Nucleus accumbens (tissue), 56 donors: ENCODE measurements around the gene CBFB.

Experiments used
- DNase-seq, 56 donors: peaks; one replicate each; lab custom pipeline; 2025; lab: John Stamatoyannopoulos, UW

CBFB gene

GRCh38 chr16:67016143-67016542 is 12.8 kb upstream of the CBFB start:
- DNase-seq = no peak

GRCh38 chr16:67016681-67017420 is 12.1 kb upstream of the CBFB start:
- no peak for DNase-seq

GRCh38 chr16:67017421-67017750 is 11.6 kb upstream of the CBFB start:
- no peak for DNase-seq

DNA sequence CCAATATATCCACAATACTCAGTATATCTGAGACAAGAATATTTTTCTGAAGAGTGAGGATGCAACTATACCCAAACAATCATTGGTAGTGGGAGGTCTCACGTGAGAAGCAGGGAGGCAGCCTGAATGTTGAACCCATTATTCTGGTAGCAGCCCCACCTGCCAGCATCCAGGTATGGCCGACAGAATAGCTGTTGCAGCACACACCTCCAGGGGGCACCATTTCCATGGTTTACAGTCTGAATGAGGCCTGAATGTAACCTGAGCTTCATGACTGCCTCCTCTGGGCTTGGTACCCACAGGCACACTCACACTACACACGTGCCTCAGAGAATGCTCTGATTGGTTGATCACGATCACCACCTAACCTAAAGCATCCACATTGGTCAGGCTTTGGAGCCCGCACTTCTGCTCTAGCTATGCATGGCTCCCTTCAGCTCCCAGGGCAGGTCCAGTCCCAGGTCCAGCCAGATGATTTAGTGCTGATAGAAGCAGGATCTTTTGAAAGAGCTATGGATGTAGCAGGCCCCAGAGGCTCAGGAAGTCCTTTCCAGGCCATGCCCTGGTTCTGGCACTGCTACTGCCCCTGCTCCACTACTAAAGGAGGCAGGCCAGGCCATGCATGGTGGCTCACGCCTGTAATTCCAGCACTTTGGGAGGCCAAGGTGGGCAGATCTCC is 11.0 kb upstream of the CBFB start:
- peak in 42 of 56 donors; percentile 2 to 77 (median 42) for DNase-seq

DNA sequence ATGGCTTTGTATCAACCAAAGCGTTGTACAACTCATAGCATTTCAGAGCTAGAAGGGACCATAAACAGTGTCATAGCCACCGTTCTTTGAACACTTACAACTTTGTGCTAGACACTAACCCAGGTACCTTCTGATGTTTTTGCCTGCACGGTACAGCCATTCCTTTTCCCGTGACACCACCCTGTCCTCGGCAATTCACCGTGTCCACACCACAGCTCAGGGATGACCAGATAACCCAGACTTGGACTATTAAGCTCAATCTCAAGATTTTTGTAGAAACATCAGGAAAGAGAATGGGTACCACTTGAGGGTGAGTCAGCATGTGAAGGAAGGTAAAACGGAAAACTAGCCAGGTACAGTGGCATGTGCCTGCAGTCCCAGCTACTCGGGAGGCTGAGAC is 9.8 kb upstream of the CBFB start:
- DNase-seq = no peak

GRCh38 chr16:67021321-67021720 is 7.6 kb upstream of the CBFB start:
- DNase-seq = no peak

GRCh38 chr16:67022531-67023214 is 6.3 kb upstream of the CBFB start:
- no peak for DNase-seq

DNA sequence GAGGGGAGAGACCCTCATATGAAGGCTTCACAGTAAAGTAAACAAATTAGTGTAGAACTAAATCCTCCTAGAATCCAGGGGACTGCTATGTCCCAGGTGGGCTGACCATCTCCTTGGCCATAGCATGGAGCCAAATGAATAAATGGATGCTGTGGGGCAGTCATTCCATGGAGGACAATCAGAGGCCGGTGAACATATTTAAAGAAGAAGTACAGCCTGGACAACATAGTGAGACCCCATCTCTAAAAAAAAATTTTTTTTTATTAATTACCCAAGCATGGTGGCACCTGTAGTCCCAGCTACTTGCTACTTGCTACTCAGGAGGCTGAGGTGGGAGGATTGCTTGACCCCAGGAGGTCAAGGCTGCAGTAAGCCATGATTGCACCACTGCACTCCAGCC is 5.3 kb upstream of the CBFB start:
- DNase-seq = no peak

DNA sequence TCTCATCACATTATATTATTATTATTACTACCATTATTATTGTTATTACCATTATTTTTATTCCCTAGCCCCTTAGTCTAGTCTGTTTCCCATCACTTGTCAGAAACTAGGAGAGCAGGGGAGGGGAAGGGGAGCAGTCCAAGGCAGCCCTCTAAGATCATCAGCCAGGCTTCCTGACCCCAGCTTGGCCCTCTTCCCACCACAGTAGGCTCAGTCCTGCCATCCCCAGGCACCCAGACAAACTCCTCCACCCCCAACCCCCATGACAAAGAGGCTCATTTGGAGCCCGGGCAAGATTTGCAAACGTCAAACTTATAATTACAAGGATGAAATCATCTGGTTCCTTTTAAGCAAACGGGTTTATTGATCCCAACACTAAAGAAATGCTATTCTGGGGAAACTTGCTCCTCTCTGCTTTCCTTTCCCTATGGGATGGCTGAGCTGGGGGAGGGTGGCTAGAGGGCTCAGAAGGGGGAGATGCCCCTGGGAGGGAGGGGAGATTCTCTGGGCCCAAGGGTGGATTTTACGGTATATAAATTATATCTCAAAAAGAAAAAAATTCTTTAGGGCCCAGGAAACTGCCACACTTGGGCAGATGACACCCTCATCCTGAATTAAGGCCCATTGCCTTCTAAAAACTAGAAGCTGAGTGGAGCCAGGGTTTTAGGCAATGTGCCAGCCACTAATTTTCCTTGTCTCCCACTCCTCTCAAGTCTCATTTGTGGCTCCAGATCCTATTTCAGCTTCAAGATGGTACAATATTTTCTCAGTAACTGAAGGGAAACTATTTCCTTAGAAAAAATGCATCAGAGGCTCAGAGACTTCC is 4.4 kb upstream of the CBFB start:
- DNase-seq = no peak

- DNase-seq = no peak
These were observed 3.8 kb upstream of the CBFB start for GRCh38 chr16:67025210-67025550.

DNA sequence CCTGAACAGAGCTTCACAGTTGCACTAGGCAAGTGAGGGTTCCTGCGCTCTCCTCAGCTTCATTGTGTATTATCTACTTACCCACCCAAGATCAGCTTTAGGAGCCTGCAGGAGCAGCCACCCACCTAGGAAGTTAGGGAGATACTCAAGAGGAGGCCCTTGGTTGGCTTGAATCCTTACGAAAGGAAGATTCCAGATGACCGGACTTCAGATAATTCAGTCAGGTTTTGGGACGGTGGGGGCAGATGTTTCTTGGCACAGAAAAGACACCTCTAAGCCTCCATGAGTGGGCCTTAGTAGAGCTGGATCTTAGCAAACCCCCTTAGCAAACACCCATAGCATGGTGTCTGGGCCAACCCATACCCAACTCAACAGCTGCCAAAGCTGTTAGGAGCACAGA is 2.4 kb upstream of the CBFB start:
- DNase-seq = no peak

GRCh38 chr16:67027046-67027445 is 1.9 kb upstream of the CBFB start:
- DNase-seq = no peak

- DNase-seq = no peak
These were observed 718 bp upstream of the CBFB start for GRCh38 chr16:67028167-67028695.

- DNase-seq = peak in 41 of 56 donors; percentile 13 to 78 (median 56)
These were observed 526 bp downstream of the CBFB start for GRCh38 chr16:67029254-67030096.

DNA sequence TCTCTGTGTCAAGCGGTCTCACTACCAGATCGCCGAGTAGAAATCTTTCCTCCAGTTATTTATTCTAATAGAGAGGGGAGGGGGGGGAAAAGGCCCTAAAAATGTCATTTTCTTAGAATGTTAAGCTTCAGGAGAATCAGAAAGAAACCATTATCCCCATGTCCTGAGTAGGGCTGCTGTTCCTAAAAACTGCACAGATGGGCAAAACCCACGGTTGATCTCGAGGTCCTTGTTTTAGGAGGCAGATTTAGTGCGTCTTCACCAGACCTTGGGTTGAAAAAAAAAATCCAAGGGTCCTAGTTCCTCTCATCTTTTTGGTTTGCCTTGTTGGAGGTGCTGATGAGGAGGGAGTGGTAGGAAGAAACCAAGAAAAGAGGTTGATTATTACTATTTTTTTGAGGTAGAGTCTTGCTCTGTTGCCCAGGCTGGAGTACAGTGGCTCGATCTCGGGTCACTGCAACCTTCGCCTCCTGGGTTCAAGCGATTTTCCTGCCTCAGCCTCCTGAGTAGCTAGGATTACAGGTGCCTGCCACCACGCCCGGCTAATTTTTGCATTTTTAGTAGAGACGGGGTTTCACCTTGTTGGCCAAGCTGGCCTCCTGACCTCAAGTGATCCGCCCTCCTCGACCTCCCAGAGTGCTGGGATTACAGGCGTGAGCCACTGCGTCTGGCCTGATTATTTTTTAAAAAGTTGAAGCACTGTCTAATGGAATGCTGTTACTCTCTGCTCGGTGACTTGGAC is 1.4 kb downstream of the CBFB start:
- no peak for DNase-seq

DNA sequence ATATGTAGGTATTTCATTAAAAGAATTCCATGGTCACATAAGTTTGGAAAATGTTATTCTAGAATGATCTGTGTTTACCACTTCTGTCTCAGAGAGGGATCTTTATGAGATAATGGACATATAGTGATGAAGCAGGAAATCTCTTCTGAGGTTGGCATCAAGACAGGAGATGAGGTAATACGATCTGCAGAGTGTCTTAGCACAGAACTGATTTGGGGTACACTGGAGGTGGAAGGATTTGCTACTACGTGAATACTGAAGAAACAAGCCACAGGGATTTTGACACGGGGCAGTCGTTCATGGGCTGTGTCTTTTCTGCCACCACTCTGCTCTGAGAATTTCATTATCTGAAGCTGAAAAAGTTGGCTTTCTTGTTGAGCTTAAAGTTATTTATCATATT is 5.5 kb downstream of the CBFB start:
- DNase-seq = no peak

DNA sequence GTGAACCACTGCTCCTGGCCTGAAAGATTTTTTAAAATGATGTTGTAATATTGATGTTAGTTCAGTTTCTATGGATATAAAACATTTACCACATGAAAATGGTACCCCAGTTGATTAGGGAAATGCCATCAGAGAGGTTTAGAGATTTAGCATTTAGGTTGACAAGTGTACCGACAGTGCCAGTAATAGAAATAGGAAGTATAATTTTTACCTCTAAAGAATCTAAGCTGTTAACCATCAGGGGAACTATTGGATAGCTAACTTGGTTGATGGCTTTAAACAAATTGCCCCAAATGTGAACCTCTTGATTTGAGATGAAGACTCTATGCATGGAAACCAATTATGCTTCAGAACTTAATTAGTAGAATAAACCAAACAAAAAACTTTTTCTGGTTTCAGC is 6.4 kb downstream of the CBFB start:
- DNase-seq = no peak

GRCh38 chr16:67036323-67036741 is 7.4 kb downstream of the CBFB start:
- DNase-seq = no peak
